GM12865 (cell line): ENCODE results near the gene NRDE2.

Source experiments
- DNase-seq: peaks from one replicate; pipeline ENCODE4 v3.0.0; 2010; ENCODE audit warnings: low read depth
- H3K4me3 ChIP-seq: 2 replicates; pipeline ENCODE4 v1.5.1; 2011; ENCODE audit warnings: mild to moderate bottlenecking, low read depth, low read length, control low read depth
- TF ChIP-seq, protein P1 (sequence below): IDR thresholded peaks from 2 replicates; pipeline ENCODE4 v1.5.1; 2011; ENCODE audit warnings: low read length, control low read depth, low read depth, inconsistent platforms; ENCODE audit not compliant: insufficient read depth; ENCODE audit errors: missing control alignments

The NRDE2 gene

DNA sequence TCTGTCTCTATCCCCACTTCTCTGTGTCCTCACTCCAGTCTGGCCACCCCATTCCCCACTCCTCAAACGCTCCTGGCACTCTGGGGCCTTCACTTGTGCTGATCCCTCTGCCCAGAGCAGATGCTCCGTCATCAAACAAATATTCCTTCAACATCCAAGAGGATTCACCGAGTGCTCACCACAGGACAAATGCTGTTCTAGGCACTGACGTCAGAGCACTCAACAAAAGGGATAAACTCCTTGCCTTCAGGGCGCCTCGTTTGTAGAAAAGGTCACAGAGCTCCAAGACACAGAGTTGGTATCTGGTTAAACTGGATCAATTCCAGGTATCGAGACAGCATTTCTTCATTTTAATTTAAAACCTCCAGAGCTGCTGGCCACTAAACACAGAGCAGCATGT, 40.0 kb downstream of the NRDE2 start:
- no peak for DNase-seq
- H3K4me3 ChIP-seq: no peak overlapping the region

DNA sequence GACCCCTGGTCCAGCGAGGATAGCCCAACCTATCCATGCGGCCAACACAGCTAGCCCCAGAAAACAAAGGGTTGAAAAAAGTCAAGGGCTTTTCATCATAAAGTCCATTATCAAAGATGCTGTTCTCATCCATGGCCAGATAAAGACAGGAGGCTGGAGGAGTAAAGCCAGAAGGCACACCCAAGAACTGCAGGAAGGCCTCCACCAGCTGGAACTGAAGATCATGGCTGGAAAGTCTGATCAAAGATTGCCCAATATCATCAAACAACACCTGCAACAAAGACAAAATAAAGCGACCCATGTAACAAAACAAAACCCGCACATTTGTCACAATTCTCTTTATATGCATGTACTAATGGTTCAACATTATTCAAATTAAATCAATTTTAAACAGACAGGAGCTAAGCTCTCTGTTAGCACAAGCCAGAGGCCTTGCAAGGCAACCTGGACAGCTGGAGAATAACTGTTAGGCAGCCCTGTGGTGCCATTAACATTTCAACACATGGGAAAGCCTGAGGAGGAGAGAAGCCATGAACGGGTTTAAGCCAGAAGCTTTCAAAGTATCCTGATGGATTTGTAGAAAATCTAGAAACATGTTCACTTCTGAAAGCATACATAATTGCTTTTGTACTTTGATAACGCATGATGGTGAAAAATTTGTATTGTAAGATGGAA, 41.3 kb downstream of the NRDE2 start:
- no peak overlapping the region for H3K4me3 ChIP-seq
- no peak for DNase-seq
- TF ChIP-seq, protein P1, sequence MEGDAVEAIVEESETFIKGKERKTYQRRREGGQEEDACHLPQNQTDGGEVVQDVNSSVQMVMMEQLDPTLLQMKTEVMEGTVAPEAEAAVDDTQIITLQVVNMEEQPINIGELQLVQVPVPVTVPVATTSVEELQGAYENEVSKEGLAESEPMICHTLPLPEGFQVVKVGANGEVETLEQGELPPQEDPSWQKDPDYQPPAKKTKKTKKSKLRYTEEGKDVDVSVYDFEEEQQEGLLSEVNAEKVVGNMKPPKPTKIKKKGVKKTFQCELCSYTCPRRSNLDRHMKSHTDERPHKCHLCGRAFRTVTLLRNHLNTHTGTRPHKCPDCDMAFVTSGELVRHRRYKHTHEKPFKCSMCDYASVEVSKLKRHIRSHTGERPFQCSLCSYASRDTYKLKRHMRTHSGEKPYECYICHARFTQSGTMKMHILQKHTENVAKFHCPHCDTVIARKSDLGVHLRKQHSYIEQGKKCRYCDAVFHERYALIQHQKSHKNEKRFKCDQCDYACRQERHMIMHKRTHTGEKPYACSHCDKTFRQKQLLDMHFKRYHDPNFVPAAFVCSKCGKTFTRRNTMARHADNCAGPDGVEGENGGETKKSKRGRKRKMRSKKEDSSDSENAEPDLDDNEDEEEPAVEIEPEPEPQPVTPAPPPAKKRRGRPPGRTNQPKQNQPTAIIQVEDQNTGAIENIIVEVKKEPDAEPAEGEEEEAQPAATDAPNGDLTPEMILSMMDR: no peak

More for the DNA sequence above, 40.0 kb downstream of the NRDE2 start:
- TF ChIP-seq, protein P1: no peak

DNA sequence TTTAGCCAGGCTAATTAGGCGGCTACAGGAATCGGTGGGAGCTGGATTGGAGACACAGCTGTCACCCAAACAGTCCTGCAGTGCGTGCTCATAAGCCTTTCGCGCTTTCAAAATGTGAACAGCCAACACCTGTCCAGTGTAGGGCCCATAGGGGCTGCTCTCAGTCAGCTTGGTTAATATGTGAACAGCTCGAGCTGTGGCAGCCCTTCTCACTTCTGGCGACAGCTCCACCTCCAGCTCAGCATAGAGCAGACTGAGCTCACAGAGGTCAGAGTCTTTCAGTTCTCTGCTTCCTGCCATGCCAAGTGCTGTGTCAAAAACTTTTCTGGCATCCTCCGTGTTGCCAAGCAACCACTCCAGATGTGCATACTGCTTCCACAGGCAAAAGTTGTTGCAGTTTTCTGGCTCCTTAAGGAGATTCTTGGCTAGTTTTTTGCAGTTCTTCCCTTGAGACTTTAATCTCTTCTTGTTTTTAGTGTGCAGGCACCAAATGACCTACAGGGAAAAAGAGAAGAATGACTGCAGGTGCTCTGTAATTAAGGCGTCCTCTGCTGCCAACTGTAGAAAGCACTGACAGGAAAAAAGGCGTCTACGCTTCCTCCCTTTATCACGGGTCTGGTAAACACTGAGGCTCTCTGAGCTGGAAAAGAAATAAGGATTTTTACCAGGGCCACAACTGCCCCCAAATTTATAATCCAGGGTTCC, 42.9 kb downstream of the NRDE2 start:
- DNase-seq: no peak
- TF ChIP-seq, protein P1: no peak
- no peak overlapping the region for H3K4me3 ChIP-seq

DNA sequence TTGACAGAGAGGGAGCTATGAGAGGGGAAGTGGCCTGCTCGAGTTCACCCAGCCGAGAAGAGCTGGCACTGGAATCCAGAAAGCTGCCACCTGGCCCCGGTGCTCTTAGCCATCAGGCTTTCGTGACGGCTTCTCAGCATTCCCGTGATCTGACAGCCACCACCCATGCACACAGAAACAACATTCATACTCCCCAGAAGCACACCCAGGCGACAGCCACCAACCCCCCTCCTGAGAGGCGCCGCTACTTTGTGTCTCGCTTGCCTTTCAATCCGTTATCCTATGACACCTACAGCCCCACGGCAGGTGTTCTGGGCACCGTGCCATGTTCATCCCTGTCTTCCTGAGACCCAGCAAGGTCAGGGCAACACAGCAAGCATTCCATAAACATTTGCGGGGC, 44.0 kb downstream of the NRDE2 start:
- TF ChIP-seq, protein P1: no peak
- no peak overlapping the region for H3K4me3 ChIP-seq

DNA sequence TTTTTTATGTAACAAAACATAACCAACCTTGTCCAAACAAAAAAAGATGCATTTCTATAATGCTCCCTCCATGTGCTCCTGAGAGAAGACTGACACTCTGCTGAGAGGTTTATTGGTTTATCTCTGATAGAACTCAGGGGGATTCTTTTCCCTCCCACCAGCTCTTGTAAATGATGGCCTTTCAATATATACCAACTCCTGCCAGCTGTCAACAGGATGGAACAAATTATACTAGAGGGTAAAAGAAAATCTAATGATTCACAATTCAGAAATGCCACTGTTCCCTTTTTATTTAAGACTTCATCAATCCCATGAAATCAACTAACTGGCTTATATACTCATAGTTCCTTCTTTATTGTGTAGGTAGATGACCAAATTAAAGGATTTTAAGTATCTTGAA, 50.0 kb downstream of the NRDE2 start:
- DNase-seq: no peak
- no peak overlapping the region for H3K4me3 ChIP-seq
- TF ChIP-seq, protein P1: no peak

More for the DNA sequence above, 44.0 kb downstream of the NRDE2 start:
- no peak for DNase-seq

DNA sequence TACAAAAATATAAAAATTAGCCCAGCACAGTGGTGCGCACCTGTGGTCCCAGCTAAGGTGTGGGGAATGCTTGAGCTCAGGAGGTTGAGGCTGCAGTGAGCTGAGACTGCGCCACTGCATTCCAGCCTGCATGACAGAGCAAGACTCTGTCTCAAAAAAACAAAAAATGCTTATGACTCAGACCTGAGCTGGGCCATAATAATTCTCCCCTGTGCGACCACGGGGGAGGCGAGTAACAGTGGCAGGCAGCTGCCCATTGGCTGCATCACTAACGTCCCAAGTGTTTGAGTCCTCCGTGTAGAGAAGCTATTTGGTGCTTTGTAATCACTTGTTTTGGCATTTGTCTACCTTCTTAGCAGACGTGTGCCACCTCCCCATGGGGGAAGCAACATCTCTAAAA, 50.5 kb downstream of the NRDE2 start:
- H3K4me3 ChIP-seq: no peak overlapping the region
- TF ChIP-seq, protein P1: no peak
- DNase-seq: no peak

DNA sequence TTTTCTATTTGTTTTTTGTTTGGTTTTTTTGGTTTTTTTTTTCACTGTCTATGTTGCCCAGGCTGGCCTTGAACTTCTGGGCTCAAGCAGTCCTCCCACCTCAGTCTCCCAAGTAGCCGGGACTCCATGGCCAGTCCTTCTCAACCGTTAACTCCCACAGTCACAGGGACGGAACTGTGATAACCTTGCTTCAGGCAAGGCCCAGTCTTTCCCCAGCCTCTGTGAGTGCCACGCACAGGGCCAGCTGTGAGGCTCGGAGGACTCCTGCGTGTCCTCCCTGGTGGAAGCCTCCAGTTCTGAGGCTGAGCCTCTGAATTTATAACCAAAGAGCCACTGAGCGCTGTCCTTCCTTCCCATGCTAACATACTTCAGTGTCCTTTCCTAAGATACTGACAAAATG, 51.6 kb downstream of the NRDE2 start:
- DNase-seq: no peak
- H3K4me3 ChIP-seq: no peak overlapping the region
- TF ChIP-seq, protein P1: no peak
